Mucosa of stomach (tissue), 1 donor: ENCODE results near the gene TGM2.

Source experiments
- H3K27me3 ChIP-seq: one replicate; pipeline ENCODE4 v1.7.0; 2013; ENCODE audit warnings: mild to moderate bottlenecking, low read length; ENCODE audit not compliant: control insufficient read depth, insufficient read depth
- H3K36me3 ChIP-seq: one replicate; pipeline ENCODE4 v1.7.0; 2013; ENCODE audit warnings: low read length; ENCODE audit not compliant: control insufficient read depth, insufficient read depth
- H3K4me1 ChIP-seq: one replicate; pipeline ENCODE4 v1.7.0; 2013; ENCODE audit warnings: mild to moderate bottlenecking, low read length; ENCODE audit not compliant: control insufficient read depth, insufficient read depth
- H3K4me3 ChIP-seq: one replicate; pipeline ENCODE4 v1.7.0; 2013; ENCODE audit warnings: low read length
- H3K9ac ChIP-seq: one replicate; pipeline ENCODE4 v1.7.0; 2013; ENCODE audit warnings: mild to moderate bottlenecking, low read length, moderate library complexity
- H3K9me3 ChIP-seq: one replicate; pipeline ENCODE4 v1.7.0; 2013; ENCODE audit warnings: mild to moderate bottlenecking, low read length, moderate library complexity; ENCODE audit not compliant: control insufficient read depth
- donor health status: Pancreatic carcinoma.

TGM2 gene

GRCh38 chr20:38197217-38197616, 32.1 kb upstream of the TGM2 start:
- no peaks in the 10 kb centered on the region for H3K9me3 ChIP-seq
- H3K27me3 ChIP-seq = no peaks in the 10 kb centered on the region
- no peak overlapping the region for H3K9ac ChIP-seq
- H3K36me3 ChIP-seq = no peaks in the 10 kb centered on the region
- no peak overlapping the region for H3K4me3 ChIP-seq
- H3K4me1 ChIP-seq = no peaks in the 10 kb centered on the region

DNA sequence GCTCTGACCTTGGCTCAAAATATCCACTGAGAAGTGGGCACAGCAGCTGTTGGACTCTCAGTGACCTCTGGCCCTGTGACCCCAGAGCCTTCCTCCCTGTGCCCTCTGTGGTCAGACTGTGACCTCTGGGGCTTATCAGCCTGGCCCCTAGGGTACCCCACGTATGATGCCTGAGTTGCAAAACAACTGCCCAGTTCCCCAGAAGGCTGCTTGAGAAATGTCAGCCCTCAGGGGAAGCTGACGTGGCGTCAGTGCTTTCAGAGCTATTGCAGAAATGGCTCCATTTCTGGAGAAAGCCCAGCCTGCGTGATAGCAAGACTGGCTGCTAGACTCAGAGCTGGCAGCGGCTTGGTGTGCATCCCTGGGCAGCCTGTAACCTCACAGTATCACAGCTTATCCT, 31.5 kb upstream of the TGM2 start:
- Histone ChIP-seq H3K4me1 (no peaks in the 10 kb centered on the region), H3K27me3 (no peaks in the 10 kb centered on the region), H3K9me3 (no peaks in the 10 kb centered on the region), H3K4me3 (no peak overlapping the region), H3K36me3 (no peaks in the 10 kb centered on the region), H3K9ac (no peak overlapping the region)

DNA sequence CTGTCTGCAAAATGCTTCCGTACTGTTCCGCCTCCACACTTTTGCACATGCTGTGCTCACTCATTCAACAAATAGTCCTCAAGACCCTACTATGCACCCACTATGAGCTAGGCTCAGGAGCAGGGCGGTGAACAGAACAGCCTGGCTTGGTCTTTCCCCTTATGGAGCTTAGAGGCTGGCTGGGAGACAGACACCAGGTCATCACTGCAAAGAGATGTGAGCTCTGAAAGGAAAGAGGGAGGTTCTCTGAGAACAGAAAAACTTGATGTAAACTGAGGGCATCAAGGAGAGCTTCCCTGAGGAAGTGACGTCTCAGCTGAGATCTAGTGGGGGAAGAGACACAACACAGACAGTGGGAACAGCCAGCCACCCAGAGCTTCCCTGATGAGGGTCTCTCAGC, 31.0 kb upstream of the TGM2 start:
- Histone ChIP-seq H3K27me3 (no peaks in the 10 kb centered on the region), H3K4me1 (no peaks in the 10 kb centered on the region), H3K9me3 (no peaks in the 10 kb centered on the region), H3K36me3 (no peaks in the 10 kb centered on the region), H3K9ac (no peak overlapping the region), H3K4me3 (no peak overlapping the region)

DNA sequence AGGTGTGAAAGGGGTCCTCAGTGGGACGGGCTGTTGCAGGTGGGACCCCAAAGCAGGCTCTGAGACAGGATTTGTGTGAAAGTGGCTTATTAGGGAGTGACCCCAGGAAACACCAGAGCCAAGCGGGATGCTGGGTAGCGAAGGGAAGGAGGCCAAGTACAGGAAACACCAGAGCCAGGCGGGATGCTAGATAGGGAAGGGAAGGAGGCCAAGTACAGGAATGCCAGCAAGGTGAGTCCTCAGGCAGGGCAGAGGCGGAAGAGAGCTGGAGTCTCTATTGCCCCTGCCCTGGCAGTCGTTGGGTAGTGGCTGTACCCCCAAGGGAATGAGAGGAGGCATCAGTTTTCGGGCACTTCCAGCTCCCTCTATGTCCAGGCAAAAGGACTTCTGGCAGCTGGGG, 30.5 kb upstream of the TGM2 start:
- H3K4me1 ChIP-seq = no peaks in the 10 kb centered on the region

DNA sequence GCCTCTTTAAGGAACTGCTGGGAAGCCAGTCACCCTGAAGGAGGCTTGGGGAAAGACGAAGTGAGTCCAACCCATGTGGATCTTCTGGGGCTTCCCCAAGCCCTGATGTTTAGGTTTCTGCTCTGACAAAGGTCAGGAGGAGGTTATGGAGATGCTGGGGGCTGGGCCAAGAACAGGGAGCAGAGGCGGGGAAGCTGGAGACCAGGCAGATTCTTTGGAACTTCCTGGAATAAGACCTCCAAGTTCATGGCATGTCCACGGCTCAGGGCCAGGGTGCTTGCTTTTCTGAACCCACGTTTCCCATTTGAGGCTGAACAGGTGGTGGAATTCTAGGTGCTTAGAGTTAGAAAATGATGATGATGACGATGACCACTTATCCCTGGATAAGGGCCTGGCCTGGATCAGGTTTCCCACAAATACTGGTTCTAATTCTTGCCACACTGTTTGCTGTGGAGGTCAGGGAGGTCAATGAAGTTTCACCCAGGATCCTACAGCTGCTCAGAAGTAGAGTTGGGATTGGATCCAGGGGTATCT, 30.0 kb upstream of the TGM2 start:
- Histone ChIP-seq H3K9ac (no peak overlapping the region), H3K27me3 (no peaks in the 10 kb centered on the region), H3K4me3 (no peak overlapping the region), H3K4me1 (no peaks in the 10 kb centered on the region), H3K9me3 (no peaks in the 10 kb centered on the region), H3K36me3 (no peaks in the 10 kb centered on the region)

More for the DNA sequence above, 30.5 kb upstream of the TGM2 start:
- Histone ChIP-seq H3K9me3 (no peaks in the 10 kb centered on the region), H3K27me3 (no peaks in the 10 kb centered on the region), H3K36me3 (no peaks in the 10 kb centered on the region), H3K4me3 (no peak overlapping the region), H3K9ac (no peak overlapping the region)

GRCh38 chr20:38193586-38194105, 28.6 kb upstream of the TGM2 start:
- Histone ChIP-seq H3K4me3 (no peak overlapping the region), H3K27me3 (no peaks in the 10 kb centered on the region), H3K36me3 (no peaks in the 10 kb centered on the region), H3K9ac (no peak overlapping the region), H3K4me1 (no peaks in the 10 kb centered on the region), H3K9me3 (no peaks in the 10 kb centered on the region)

- Histone ChIP-seq H3K9me3 (no peaks in the 10 kb centered on the region), H3K4me1 (no peaks in the 10 kb centered on the region), H3K36me3 (no peaks in the 10 kb centered on the region), H3K27me3 (no peaks in the 10 kb centered on the region), H3K9ac (no peak overlapping the region), H3K4me3 (no peak overlapping the region)
Observed at GRCh38 chr20:38192323-38192885, 27.3 kb upstream of the TGM2 start.

DNA sequence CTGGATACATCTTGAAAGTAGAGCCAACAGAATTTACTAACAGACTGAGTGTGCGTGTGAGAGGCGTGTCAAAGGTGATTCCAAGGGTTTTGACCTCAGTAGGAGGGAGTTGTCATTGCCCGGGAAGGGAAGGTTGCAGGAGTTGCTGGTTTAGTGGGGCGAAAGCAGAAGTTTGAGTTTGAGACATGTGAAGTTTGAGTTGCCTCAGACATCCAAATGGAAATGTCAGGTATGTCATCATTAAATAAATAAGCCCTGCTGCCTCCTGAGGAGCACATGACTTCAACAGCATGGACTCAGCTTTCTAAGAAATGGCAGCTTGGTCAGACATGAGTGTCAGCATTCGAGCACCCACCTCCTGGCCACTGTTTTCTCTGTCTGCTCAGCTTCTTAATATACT, 26.6 kb upstream of the TGM2 start:
- Histone ChIP-seq H3K27me3 (no peaks in the 10 kb centered on the region), H3K9ac (no peak overlapping the region), H3K4me1 (no peaks in the 10 kb centered on the region), H3K4me3 (no peak overlapping the region), H3K9me3 (no peaks in the 10 kb centered on the region), H3K36me3 (no peaks in the 10 kb centered on the region)

DNA sequence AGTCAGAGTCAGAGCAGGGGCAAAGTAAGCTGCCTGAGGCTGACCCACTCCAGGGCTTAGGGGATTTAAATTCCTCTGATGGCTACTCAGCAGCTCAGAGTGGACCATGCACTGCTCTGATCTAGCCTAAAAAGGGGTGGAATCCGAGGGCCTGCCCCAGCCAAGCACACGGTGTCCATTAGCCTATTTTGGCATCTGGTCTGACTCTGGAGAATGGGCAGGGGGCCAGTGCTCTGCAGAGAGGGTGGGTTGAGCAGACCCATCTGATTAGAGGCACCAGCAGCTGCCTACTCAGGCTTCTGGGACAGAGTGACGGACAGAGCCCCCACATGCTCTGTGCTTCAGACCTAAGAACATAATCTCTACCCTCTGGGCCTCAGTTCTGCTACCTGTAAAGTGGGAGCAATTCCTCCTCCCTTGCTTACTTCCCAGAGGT, 25.9 kb upstream of the TGM2 start:
- Histone ChIP-seq H3K4me1 (no peaks in the 10 kb centered on the region), H3K9me3 (no peaks in the 10 kb centered on the region), H3K27me3 (no peaks in the 10 kb centered on the region), H3K9ac (no peak overlapping the region), H3K4me3 (no peak overlapping the region), H3K36me3 (no peaks in the 10 kb centered on the region)

DNA sequence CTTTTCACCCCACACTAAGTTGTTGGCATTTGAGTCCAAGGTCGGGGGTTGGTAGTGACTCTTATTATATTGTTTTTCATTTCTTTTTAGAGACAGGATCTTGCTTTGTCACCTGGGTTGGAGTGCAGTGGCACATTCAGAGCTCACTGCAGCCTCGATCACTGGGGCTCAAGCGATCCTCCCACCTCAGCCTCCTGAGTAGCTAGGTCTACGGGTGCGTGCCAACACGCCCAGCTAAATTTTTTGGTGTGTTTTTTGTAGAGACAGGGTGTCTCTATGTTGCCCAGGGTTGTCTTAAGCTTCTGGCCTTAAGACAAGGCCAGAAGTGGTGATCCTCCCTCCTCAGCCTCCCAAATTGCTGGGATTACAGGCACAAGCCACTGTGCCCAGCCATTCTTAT, 25.1 kb upstream of the TGM2 start:
- no peaks in the 10 kb centered on the region for H3K36me3 ChIP-seq
- no peaks in the 10 kb centered on the region for H3K27me3 ChIP-seq
- no peaks in the 10 kb centered on the region for H3K9me3 ChIP-seq
- no peaks in the 10 kb centered on the region for H3K4me1 ChIP-seq
- H3K4me3 ChIP-seq = no peak overlapping the region
- no peak overlapping the region for H3K9ac ChIP-seq

- no peaks in the 10 kb centered on the region for H3K36me3 ChIP-seq
- H3K4me3 ChIP-seq = no peak overlapping the region
- H3K9me3 ChIP-seq = no peaks in the 10 kb centered on the region
- H3K9ac ChIP-seq = no peak overlapping the region
- no peaks in the 10 kb centered on the region for H3K4me1 ChIP-seq
- no peaks in the 10 kb centered on the region for H3K27me3 ChIP-seq
Observed at GRCh38 chr20:38187517-38187916, 22.4 kb upstream of the TGM2 start.

- no peaks in the 10 kb centered on the region for H3K4me1 ChIP-seq
- no peak overlapping the region for H3K4me3 ChIP-seq
- no peak overlapping the region for H3K9ac ChIP-seq
- H3K9me3 ChIP-seq = no peaks in the 10 kb centered on the region
- no peaks in the 10 kb centered on the region for H3K36me3 ChIP-seq
- H3K27me3 ChIP-seq = no peaks in the 10 kb centered on the region
Observed at GRCh38 chr20:38186788-38187221, 21.7 kb upstream of the TGM2 start.

DNA sequence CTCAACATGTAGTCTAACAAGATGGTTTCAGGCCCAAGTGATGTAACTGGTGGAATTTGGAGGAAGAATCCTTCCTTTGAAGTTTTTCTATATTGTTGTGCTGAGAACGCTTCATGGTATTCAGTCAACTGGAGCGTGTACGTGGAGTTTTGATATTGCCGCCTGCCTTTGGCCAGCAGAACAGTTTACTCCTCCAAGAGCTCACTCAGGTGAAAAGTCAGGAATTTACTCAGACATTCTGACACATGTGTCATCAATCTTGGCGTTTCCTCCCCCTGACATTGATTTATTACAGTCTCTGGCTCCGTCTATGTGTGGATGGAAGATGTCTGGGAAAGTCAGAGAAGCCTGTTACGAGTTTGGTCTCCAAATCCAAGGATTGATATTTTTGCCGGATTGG, 19.0 kb upstream of the TGM2 start:
- Histone ChIP-seq H3K4me1 (no peaks in the 10 kb centered on the region), H3K9me3 (no peaks in the 10 kb centered on the region), H3K4me3 (no peak overlapping the region), H3K36me3 (no peaks in the 10 kb centered on the region), H3K9ac (no peak overlapping the region), H3K27me3 (no peaks in the 10 kb centered on the region)
